Cardiac septum (tissue), 1 donor: Measurements from ENCODE around the gene PTDSS2. TPM values are rescaled to one million over a fixed set of nuclear protein-coding genes. Genes with fewer than 3 reads are reported as not detected.
"Not testable (repeated sequence)": the region's sequence is repeated elsewhere in the genome, so short reads cannot be mapped to it uniquely, and the experiment has no call there.

Experiments
- DNase-seq: peaks from one replicate; pipeline ENCODE4 v3.0.0-alpha.2; 2020; ENCODE audit warnings: low spot score
- intact Hi-C: fragments of 100-400 bp; cut with DNase I; formaldehyde crosslinking; loops from one replicate; pipeline ENCODE4 v1.14.0; 2022
- total RNA-seq: library from RNA; stranded (reverse); fragmentation: NEBNext Ultra II Directional; extraction: Animal tissue kit (Norgen Biotek cat#: 25700); gene quantifications from one replicate; pipeline ENCODE4 v1.2.1, GENCODE V29; 2021
- donor health status: DM: no; HTN: no; CAD: no.

Gene PTDSS2
- total RNA-seq, 1 donor from 2014 or later, result 24.9 TPM

DNA sequence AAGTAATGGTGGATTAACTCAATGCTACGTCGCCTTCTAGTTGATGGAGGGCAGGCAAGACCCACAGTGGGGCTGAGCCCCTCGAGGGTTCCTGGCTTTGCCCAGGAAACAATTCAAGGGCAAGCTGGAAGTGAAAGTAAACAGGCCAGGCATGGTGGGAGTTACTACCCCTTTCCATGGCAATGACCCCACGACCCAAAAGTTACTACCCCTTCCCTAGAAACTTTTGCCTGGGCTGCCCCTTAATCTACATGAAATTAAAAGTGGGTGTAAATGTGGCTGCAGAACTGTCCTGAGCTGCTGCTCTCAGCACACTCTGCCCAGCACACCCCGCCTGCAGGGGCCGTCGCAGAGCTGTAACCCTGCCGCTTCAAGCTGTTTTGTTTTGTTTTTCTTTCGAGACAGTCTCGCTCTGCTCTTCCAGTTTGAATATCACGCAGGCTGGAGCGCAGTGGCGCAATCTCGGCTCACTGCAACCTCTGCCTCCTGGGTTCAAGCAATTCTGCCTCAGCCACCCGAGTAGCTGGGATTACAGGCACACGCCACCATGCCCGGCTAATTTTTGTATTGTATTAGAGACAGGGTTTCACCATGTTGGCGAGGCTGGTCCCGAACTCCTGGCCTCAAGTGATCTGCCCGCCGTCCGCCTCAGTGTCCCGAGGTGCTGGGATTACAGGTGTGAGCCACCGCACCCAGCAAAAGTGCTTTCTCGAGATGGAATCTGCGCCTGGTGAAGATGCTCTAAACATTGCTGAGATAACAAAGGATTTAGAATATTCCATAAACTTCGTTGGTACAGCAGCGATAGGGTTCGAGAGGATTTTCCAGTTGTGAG, 62.9 kb downstream of the PTDSS2 start:
- intact Hi-C loops, result no loop called here
- DNase-seq, result no peak

GRCh38 chr11:514606-515005, 64.5 kb downstream of the PTDSS2 start:
- intact Hi-C loops, result no loop called here
- DNase-seq, result no peak

GRCh38 chr11:515131-515530, 65.1 kb downstream of the PTDSS2 start:
- DNase-seq, result no peak
- intact Hi-C loops, result no loop called here

GRCh38 chr11:516400-516799, 66.3 kb downstream of the PTDSS2 start:
- intact Hi-C loops, result no loop called here

DNA sequence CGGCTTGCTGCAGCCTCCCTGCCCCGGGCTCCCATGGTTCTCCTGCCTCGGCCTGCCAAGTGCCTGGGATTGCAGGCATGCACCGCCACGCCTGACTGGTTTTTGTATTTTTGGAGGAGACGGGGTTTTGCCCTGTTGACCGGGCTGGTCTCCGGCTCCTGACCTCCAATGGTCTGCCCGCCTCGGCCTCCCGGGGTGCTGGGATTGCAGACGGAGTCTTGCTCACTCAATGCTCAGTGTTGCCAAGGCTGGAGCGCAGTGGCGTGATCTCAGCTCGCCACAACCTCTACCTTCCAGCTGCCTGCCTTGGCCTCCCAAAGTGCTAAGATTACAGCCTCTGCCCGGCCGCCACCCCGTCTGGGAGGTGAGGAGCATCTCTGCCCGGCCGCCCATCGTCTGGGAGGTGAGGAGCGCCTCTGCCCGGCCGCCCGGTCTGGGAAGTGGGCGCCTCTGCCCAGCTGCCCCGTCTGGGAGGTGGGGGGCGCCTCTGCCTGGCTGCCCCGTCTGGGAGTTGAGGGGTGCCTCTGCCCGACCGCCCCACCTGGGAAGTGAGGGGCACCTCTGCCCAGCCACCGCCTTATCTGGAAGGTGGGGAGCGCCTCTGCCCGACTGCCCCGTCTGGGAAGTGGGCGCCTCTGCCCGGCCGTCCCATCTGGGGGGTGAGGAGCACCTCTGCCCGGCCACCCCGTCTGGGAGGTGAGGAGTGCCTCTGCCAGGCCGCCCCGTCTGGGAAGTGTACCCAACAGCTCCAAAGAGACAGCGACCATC, 67.0 kb downstream of the PTDSS2 start:
- DNase-seq, intact Hi-C loops: not testable (repeated sequence)

More at GRCh38 chr11:516400-516799, 66.3 kb downstream of the PTDSS2 start:
- DNase-seq, result no peak

DNA sequence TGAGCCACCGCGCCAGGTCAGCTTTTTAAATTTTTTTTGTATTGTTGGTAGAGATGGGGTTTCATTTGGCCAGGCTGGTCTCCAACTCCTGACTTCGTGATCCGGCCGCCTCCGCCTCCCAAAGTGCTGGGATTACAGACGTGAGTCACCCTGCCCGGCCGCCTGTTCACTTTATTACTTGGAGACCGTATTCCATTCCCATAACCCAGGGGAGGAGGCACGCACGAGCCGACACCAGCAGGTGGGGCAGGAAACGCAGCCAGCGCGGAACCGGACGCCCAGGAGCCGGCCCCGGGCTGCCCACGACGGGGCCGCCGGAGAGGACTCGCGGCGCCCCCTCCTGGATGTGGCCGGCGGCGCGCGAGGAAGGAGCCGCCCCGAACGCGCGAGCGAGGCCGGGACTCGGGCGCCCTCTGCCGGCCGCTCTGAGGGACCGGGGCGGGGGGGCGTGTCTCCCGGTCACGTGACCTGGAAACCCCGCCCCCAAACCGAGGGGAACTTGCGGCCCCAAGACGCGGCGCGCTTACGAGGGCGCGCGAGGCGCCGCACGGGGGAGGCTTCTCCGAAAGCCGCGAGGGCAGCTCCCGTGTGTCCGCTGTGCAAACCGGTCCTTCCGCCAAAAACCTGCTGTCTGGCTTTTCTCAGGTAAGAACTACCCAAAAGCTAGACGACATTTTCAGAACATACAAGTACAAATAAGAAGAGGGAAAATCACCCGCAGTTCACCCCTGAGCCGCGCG, 68.6 kb downstream of the PTDSS2 start:
- DNase-seq, result peak; percentile 93
- intact Hi-C loops, result loop anchor here (2.0 kb wide), 1 partner anchor 70 kb away; no protein-coding TSS in a partner anchor

- DNase-seq, result no peak
- intact Hi-C loops, result no loop called here
Measured at GRCh38 chr11:520428-521176, 70.5 kb downstream of the PTDSS2 start.

DNA sequence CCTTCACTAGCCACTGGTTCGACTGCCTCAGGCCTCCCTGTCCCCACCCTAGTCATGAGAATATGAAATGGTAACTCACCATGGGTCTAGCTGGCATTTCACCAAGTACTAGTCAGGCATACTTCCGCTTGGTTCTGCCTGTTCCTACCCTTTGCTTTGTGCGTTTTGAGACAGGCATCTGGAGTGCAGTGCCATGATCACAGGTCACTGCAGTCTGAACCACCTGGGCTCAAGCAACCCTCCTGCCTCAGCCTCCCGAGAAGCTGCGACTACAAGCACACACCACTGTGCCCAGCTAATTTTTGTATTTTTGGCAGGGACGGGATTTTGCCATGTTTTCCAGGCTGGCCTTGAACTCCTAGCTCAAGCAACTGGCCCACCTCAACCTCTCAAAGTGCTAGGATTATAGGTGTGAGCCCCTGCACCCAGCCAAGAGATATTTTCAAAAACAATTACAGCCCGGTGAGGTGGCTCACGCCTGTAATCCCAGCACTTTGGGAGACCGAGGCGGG, 71.2 kb downstream of the PTDSS2 start:
- no peak for DNase-seq
- intact Hi-C loops, result no loop called here

- no peak for DNase-seq
- intact Hi-C loops, result no loop called here
Measured at GRCh38 chr11:526192-526591, 76.1 kb downstream of the PTDSS2 start.

- DNase-seq, result no peak
- intact Hi-C loops, result no loop called here
Measured at GRCh38 chr11:528166-528814, 78.2 kb downstream of the PTDSS2 start.

- intact Hi-C loops, result no loop called here
- no peak for DNase-seq
Measured at GRCh38 chr11:528815-529727, 79.0 kb downstream of the PTDSS2 start.

- intact Hi-C loops, result no loop called here
- no peak for DNase-seq
Measured at GRCh38 chr11:529728-530411, 79.8 kb downstream of the PTDSS2 start.

DNA sequence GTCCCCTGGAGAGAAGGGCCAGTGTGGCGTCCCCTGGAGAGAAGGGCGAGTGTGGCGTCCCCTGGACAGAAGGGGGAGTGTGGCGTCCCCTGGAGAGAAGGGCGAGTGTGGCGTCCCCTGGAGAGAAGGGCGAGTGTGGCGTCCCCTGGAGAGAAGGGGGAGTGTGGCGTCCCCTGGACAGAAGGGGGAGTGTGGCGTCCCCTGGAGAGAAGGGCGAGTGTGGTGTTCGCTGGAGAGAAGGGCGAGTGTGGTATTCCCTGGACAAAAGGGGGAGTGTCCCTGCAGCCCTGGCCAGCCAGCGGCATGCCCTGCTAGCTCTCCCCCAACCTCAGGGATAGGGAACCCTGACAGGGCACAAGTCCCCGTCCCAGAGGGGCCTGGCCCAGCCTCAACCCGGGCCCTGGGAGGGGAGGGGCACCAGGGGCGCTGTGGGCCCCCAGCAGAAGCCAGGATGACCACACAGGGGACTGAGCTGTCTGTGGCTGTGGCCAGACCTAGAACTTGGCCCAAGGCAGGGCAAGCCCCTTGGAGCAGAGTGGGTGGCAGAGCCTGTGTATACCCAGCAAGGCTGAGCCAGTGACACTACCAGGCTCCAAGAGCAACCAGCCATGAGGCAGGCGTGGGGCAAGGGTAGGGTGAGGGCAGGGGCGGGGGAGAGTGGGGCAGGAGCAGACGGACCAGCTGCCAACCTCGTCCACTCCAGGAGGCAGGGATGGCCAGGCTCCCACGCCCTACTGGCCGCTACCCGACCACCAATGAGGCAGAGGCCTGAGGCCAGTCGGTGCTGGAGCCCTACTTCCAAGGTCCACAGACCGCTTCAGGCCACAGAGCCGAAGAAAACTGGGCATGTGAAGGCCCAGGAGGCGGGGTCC, 81.1 kb downstream of the PTDSS2 start:
- intact Hi-C loops, result no loop called here
- DNase-seq, result no peak

- intact Hi-C loops, result no loop called here
- no peak for DNase-seq
Measured at GRCh38 chr11:531919-532526, 81.9 kb downstream of the PTDSS2 start.

- DNase-seq, result no peak
- intact Hi-C loops, result no loop called here
Measured at GRCh38 chr11:532527-532985, 82.5 kb downstream of the PTDSS2 start.
